ENCODE measurements around the gene PVALB.

GRCh38 chr22:36808721-36809344, 8.0 kb downstream of the PVALB start:
- TF ChIP-seq PAX5 (IDR thresholded peaks at IDR 0.05; ENCODE audit: insufficient read depth, low read length, severe bottlenecking), result no peak
- TF ChIP-seq POLR2A (IDR thresholded peaks at IDR 0.05; ENCODE audit: low read depth, low read length), result no peak
- TF ChIP-seq POLR2AphosphoS5 (IDR thresholded peaks at IDR 0.05; ENCODE audit: low read depth, low read length), result no peak
